Subcutaneous adipose tissue (tissue), 4 donors: ENCODE measurements around the gene TMEM196. TPM values are rescaled to one million over a fixed set of nuclear protein-coding genes. Genes with fewer than 3 reads are reported as not detected.

Experiments
- CTCF ChIP-seq: fragments of 450-650 bp; IDR thresholded peaks from one replicate; pipeline ENCODE4 v1.5.1; 2016; ENCODE audit warnings: low read depth, mild to moderate bottlenecking, control low read depth, antibody characterized with exemption, moderate library complexity
- total RNA-seq, 4 donors: library from RNA; depleted of rRNA; stranded (reverse); fragments of >200 nt; gene quantifications; one replicate each; pipeline ENCODE4 v1.1.0, GENCODE V29; 2016

Gene TMEM196
- total RNA-seq = not detected

DNA sequence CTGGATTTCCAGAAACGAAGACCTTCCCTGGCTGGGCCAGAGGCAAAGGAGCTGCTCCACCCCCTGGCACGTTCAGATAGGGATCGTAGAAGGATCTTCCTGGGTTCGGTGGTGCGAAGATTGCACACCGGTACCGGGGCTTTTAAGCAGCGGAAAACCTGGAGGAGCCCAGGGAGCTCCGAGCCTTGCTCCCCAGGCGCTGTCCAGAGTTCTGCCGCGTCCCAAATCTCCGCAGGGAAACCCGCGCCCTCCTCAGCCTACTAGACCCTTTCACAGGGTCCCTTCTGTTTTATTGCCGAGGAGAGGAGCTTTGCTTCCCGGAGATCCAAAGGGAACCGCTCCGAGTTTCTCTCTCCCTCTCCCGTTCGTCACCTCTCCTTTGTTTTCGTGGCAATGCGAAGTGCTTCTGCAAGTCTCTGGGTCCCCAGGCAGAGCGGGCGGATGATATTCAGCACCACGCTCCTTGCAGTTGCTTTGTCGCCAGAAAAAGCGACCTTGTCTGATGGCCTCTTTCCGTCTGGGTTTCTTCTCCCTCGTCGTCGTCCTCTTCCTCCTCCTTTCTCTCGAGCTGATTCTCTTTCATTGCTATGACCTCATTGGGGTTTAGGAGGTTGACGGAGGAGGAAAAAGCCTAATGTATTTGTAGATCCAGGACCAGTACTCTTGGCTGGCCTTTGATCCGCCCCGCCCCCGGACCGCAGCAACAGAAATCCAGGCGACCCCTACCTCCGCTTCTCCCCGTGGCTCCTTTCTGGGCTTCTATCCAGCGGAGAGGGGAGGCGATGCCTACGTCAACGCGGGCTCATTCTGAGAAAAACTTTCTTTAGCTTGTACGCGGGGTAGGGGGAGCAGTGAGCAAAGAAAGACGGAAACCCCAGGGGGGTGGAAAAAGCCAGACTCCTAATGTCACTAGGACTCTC, at the start of gene TMEM196:
TSS of gene TMEM196 (minus strand) at position 777 of the 920 bp plus-strand sequence. CDS start 921 bp downstream, outside the sequence.
- no peak for TF ChIP-seq CTCF

DNA sequence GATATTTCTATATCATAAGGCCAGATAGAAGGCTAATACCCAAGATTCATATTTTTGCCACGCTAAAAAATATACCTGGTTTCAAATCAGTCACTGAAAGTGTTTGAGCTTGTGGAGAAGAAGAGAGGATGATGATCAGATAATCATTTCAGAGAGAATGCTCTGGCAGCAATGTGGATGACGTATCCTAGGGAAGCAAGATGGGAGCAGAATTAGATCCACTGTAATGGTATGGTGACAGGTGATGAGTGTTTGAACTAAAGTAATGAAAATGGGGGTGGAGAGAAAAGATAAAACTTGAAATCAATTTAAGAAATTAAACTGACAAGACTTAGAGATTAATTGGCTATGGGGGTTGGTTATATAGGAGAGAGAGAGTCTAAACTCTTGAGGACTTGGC, 42.7 kb upstream of the TMEM196 start:
- no peak for TF ChIP-seq CTCF

- TF ChIP-seq CTCF = no peak
These were observed 42.1 kb upstream of the TMEM196 start for GRCh38 chr7:19815546-19815945.

- TF ChIP-seq CTCF = no peak
These were observed 41.4 kb upstream of the TMEM196 start for GRCh38 chr7:19814776-19815175.

- no peak for TF ChIP-seq CTCF
These were observed 38.0 kb upstream of the TMEM196 start for GRCh38 chr7:19811386-19811785.

DNA sequence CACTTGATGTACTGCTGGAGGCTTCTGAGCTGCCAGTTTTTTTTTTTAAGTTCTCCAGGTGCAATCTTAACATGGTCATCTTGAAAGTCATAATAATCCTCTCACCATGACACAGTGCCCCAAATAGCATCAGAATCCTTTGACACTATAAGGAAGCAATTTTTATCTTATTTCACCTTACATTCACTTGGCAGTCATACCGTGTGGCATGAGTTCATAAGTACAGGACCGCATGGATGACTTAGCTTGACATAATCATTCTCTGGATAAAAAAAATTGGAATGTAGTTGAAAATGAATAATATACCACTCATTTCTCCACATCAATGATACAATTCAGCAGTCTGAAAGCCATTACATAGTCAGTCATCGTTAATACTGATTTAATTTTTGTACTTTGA, 25.6 kb upstream of the TMEM196 start:
- no peak for TF ChIP-seq CTCF

DNA sequence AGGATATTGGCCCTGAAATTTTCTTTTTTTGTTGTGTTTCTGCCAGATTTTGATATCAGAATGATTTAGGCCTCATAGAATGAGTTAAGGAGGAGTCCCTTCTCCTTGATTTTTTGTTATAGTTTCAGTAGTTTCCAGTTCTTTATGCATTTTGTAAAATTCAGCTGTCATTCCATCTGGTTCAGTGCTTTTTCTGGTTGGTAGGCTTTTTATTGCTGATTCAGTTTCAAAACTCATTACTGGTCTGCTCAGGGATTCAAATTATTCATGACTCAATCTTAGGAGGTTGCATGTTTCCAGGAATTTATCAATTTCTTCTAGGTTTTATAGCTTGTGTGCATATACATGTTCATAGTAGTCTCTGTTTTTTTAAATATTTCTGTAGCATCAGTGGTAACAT, 10.1 kb upstream of the TMEM196 start:
- no peak for TF ChIP-seq CTCF
